NOMO-1 treated with DMSO at 0.1 percent for 48 hours (cell line): Measurements from ENCODE around the gene RFWD3.
"Not testable (repeated sequence)": the region's sequence is repeated elsewhere in the genome, so short reads cannot be mapped to it uniquely, and the experiment has no call there.

Source experiments
- DNase-seq: peaks from one replicate; lab custom pipeline; 2025; ENCODE audit not compliant: unreplicated experiment; lab: John Stamatoyannopoulos, UW

RFWD3 gene, protein sequence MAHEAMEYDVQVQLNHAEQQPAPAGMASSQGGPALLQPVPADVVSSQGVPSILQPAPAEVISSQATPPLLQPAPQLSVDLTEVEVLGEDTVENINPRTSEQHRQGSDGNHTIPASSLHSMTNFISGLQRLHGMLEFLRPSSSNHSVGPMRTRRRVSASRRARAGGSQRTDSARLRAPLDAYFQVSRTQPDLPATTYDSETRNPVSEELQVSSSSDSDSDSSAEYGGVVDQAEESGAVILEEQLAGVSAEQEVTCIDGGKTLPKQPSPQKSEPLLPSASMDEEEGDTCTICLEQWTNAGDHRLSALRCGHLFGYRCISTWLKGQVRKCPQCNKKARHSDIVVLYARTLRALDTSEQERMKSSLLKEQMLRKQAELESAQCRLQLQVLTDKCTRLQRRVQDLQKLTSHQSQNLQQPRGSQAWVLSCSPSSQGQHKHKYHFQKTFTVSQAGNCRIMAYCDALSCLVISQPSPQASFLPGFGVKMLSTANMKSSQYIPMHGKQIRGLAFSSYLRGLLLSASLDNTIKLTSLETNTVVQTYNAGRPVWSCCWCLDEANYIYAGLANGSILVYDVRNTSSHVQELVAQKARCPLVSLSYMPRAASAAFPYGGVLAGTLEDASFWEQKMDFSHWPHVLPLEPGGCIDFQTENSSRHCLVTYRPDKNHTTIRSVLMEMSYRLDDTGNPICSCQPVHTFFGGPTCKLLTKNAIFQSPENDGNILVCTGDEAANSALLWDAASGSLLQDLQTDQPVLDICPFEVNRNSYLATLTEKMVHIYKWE

DNA sequence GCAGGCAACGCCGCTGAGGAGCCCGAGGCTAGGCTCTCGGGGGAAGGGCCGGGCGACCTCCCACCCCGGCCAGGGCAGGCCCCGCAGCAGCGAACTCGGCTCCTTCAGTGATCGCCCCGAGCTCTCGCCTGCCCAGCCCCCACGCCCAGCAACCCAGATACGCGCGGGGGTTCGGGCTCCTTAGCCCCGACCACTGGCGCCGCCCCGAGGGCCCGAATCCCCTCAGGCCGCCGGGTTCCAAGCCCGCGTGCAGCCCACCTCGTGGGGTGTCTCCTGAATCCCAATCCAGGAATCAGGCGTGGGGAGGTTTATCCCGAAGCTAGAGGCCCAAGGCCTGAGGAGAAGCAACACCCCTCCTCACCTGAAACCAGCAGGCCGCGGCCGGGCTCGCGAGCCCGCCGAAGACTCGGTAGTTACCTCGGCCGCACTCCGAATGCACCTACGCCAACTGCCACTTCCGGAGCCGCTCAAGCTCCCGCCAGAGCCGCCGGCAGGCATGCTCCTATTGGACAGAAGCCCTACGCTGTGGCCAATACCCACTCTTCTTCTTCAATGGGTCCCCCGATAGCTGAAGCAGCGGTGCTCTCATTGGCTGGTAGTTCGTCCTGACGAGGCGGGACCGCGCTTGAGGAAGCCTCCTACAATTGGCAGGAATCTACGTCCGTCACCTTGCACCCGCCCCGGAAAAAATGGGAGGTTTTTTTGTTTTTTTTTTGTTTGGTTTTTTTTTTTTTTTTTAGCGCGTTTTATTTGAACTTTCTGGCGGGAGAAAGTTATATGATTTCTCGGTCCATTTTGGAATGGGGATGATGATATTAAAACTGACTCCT, at the start of gene RFWD3:
RFWD3 (minus strand) TSS at position 453 of the 830 bp plus-strand sequence. CDS start 5,428 bp downstream, outside the sequence.
- peak; percentile 99 for DNase-seq

DNA sequence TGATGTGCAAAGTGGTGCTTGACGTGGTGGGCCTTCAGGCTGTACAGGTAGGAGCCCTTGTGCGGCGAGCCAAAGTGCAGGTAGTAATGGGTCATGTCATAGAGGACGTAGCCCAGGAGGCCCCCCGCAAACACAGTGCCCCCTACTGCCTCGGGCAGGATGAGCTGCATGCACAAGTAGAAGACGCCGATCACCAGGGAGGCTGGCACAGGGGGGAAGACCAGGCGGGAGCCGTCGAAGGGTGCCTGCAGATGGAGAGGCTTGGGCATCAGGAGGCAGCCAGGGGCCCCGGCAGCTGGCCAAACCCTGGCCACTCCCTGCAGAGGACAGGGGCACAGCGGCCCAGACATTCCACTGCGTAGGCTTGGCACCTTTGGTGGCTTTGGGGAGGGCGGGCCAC, 49.7 kb upstream of the RFWD3 start:
- DNase-seq, result no peak

DNA sequence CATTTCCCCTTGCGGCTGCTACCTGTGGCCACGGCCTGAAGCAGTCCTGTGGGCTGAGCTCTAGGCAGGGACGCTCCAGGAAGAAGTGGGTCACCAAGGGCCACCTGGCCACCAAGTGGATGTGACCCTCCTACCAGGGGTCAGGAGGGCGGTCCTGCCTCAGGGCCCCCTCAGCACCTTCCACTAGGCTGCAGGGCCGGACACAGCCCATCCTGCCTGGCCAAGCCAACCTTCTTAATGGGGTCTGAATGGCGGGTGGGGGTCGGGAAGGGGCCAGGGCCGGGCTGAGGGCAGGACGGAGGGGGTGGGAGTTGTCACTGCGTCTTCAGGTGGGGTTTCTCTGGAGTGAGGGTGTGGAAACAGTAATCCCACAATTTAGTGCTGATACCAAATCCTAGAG, 47.2 kb upstream of the RFWD3 start:
- DNase-seq, result no peak

DNA sequence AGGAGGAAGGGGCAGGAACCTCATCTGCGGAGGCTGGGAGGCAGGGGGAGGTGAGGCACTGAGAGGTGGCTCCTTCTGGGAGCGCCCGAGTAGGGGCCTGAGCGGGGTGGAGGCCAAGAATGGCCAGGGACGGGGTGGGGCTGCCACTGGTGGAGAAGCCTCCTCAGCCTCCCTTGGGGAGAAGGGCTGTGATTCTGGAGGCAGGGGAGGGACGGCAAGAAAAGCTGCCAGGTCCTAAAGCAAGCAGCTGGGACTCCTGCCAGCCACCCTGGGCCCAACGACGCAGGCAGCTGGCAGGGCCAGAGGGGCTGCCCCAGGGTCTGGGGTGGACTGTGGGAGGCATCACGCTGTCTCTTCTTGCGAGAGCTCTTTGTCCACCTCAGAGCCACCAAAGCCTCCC, 46.6 kb upstream of the RFWD3 start:
- DNase-seq, result no peak

DNA sequence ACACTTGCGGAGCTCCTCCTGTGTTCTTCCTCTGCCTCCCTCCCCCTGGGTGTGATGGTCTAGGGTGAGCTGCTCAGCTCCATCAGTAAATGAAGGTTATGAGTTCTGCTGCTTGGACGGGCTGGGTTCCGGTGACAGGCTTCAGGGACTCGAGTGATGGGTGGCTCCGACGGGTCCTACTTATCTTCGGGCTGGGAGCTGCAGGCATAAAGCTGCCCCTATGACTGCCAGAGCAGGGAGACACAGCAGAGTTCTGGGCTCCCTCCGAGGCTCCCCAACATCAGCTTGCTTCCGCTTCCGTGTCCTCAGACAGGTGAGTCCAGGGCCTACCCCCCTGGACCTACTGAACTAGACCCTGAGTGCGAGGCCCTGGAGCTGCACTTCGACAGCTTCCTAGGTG, 45.3 kb upstream of the RFWD3 start:
- DNase-seq, result no peak

DNA sequence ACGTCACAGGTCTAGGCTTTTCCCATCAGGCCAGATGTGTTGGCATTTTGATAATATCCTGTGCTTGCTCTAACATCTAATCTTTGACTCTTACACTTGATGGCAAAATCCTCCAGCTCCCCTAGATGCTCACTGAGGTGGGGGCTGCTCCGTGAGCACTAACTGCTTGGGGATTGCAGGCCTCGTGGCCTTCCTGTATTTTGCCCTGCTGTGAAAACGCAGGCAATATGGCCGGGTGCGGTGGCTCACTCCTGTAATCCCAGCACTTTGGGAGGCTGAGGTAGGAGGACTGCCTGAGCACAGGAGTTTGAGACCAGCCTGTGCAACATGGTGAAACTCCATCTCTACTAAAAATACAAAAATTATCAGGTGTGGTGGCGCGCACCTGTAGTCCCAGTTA, 43.7 kb upstream of the RFWD3 start:
- DNase-seq, result no peak

DNA sequence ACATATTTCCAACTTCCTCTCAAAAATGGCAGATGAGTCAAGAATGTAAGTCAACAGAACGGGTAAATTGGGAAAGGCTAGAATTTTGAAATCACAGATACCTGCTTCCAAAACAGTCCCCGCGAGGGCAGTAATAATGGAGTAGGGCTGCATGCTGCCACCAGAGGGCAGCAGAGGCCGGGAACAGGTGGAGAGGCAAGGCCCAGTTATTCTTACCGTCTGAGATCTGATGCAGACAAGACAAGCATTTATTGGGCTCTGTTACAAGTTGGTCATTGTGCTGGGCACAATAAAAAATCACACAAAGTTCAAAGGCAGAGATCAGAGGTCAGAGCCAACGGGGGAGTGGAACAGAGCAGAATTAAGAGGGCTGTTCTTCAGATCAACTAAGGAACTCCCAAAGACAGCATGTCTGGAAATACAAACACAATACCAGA, 42.8 kb upstream of the RFWD3 start:
- peak; percentile 85 for DNase-seq

DNA sequence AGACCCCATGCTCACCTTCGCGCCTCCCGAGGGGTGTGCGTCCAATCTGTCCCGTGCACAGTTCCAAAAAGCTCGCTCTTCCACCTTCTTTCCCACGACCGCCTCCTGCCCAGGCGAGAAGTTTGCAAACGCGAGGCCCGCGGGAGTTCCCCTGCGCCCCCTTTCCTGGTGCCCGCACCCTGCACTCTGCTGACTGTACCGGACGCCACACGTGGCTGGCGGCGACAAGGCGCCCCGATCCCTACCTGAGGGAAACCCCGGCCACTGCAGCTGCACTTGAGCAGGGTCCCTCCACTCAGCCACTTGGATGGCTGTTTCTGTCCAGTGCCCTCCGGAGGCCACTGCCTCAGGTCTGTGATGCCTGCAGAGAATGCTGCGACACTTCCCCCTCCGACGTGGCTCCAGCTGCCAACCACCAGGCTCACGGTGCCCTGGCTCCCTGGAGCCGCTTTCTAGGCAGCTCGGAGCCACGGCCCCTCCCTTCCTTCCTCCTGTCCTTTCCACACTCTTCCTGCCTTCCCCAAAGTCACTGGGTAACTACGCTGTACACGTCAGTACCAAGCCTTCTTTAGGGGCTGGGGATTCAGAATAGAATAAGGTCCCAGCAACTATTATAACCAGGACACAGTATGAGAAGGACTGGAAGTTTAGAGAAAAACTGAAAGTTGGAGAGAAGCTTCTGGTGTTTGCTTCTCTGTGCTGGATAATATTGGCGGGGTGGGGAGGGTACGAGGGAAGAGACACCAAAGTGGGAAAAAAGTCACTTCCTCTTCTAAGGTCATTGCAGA, 34.0 kb upstream of the RFWD3 start, which contains the start of gene MLKL:
MLKL (minus strand) TSS at position 425 of the 788 bp plus-strand sequence. CDS start 5,105 bp downstream, outside the sequence.
- peak; percentile 59 for DNase-seq

DNA sequence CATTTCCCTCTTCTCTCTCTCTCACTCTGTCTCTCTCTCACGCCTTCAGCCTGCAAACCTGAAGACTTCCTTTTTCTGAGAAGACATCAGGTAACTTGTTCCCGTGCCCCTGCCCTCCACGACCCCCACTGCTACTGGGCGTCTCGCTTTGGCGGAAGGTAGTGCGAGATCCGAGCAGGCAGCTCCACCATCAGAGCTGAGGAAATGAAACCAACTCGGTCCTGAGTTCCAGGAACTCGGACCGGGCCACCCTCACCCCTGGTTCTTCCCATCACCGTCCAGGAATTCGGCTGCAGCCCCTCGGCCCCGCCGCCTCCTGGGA, 33.4 kb upstream of the RFWD3 start:
- peak; percentile 23 for DNase-seq

DNA sequence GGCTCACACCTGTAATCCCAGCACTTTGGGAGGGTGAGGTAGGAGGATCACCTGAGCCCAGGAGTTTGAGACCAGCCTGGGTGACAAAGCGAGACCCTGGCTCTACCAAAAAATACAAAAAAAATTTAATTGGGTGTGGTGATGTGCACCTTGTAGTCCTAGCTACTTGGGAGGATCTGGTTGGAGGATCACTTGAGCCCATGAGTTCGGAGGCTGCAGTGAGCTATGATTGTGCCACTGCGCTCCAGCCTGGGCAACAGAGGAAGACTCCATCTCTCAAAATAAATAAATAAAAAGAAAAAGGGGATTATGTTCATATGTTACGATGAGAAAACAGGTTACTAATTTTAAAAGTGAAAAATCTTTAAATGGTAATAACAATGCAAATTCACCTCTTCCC, 33.0 kb upstream of the RFWD3 start:
- no peak for DNase-seq

DNA sequence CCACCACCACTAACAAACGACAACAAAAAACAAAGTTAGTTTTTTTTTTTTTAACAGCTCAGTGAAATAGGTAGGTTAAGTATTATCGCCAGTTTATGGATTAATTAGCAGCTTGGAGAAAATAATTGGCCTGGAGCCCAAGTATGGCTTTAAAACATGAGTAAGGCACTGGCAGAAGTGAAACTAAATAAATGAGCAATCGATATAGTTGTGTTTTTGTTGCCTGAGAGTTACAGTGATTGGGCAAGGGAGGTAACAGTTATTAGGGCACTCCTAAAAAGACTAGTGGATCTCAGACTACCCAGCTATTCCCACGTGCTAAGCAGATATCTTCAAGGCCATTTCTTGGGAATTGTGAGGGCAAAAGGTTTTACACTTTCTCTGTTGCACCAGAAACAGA, 31.5 kb upstream of the RFWD3 start:
- DNase-seq, result peak; percentile 71

DNA sequence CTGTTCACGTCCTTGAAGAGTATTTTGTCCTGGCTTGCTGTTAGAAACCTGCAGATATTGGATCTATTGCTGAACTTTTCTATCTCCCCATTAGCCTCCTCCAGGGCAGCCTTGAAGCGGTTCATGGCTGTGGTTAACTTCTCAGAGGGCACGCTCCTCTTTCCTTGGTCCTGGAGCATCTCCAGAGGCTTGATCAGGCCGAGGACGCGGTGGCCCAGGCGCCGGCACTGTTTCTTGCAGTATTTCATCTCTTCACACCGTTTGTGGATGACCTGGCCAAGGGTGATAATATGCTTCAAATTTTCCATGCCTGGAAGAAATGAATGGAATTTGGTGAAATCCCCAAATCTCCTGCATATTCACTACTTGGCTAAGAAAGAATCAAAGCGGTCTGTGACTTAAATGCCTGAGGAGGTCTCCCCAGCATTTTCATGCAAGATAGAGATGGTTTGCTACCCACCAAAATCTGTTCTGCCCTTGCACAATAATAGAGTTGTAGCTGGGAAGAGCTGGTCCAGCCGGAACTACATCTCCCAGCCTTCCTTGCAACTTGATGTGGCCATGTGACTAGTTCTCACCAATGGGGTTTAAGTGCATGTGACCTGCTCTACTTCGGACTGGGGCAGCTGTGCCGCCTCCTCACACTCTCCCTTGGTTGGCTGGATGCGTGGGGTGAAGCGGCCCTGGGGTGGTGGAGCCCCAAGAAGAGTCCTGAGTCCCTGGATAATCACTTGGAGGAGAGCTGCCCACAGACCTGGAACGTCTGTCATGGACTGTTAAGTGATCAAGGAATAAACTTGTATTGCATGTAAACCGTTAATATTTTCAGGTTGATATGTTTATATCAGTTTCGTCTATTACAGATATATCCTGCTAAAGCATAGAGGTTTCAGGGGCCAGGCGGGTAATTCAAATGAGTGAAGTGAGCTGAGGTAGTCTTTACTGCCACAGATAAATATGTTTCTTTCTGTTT, 29.1 kb upstream of the RFWD3 start:
- peak; percentile 66 for DNase-seq

DNA sequence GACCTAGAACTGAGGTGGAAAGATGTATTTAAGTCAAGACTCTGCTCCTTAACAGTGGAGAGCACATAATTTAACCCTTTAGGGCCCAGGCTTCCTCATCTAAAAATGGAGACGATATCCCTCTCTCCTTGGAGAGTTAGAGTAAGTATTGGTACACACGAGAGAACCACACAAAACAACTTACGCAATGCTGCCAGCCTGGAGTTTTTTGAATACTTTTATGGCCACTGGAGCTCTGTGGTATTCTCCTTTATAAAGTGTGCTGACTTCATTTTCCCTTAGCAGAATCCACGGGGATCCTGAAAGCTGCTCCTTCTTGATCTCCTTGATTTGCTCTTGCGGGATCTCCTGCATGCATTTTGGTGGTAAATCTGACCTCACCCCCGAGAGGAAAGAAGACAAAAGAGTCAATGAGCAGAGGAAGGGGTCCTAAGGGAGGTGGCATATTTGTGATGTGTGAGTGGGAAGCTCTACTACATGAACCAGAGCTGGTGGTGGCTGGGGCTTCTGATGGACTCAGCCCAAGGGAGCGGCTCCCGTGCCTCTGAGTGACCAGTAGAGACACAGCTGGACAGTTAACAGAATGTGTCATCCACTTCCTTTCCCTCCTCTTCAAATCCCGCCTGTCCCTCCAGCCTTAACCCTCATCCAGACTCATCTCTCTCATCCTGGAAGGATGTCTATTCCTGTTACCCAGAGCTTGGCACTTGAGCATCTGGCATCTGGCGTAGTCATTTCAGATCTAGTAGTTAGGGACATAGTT, 24.6 kb upstream of the RFWD3 start:
- no peak for DNase-seq

DNA sequence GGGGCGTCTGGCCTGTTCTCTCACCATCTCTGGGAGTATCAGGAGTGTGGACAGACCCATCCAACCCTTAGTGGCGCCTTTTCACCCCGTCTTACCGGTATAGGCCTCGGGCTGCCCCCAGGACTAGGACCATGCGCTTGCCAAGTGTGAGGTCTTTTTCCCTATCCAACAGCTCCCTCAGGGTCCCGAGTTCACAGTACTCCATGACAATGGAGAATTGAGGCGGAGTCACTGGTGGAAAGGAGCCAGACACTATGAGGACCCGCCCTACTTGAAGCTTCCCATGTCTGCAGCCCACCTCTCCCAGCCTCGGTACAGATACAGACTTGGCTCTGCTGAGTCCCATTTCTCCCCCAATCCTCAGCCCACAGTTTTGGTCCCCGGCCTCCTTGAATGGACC, 15.9 kb upstream of the RFWD3 start:
- no peak for DNase-seq

DNA sequence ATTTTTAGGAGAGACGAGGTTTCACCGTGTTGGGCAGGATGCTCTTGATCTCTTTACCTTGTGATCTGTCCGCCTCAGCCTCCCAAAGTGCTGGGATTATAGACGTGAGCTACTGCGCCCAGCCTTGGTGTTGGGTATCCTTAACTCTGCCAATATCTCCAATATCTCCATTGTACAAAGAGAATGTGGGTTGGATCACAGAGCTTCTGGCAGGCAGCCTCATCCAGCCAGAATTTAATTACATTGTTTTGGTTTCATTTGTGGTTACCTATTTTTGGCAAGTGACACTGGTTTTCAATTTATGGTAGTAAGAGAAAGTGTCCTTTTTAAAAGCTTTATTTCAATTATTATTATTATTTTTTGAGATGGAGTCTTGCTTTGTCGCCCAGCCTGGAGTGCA, 14.0 kb upstream of the RFWD3 start:
- DNase-seq, result no peak

DNA sequence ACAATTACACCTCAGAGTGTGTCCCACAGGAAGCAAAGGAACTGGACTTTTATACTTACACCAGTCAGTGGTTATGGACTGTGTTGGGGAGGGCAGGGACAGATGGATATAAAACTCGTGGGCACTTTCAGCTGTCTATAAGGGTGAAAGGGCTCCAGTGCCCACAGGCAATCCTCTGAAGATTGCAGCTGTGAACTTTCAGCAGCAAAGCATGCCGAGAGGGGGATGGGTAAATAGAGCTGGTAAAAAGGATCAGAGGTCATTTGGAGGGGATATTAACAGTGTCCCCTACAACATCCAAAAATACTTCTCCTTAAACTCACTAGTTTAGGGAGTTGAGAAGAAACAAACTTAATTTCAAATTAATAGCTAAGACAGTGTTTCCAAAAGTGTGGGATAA, 13.3 kb upstream of the RFWD3 start:
- DNase-seq, result no peak

DNA sequence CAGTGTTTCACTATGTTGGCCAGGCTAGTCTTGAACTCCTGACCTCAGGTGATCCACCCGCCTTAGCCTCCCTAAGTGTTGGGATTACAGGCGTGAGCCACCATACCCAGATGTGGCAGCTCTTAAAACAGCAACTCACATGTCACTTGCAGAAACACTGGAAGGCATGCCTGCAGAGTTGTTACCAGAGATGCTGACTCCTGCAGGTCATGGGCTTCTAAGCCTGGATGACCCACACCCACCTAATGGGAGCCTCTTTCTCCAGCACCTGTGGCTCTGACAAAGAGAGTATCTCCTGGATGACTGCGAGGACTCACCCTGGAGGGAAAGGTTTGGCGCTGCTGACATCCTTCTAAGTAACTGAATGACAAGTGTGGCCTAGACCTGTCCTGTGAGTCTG, 11.2 kb upstream of the RFWD3 start:
- DNase-seq, result no peak

DNA sequence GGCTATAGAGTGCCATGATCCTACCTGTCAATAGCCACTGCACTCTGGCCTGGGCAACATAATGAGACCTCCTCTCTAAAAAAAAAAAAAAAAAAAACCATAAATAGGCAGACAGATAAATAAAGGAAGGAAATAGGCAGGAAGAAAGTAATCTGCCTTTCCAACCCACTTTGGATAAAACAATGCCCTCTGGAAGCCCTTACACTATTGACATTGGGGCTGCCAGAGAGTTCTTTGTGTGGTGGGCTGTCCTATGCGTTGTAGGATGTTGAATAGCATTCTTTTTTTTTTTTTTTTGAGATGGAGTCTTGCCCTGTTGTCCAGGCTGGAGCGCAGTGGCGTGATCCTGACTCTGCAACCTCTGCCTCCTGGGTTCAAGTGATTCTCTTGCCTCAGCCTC, 7.2 kb upstream of the RFWD3 start:
- no peak for DNase-seq

DNA sequence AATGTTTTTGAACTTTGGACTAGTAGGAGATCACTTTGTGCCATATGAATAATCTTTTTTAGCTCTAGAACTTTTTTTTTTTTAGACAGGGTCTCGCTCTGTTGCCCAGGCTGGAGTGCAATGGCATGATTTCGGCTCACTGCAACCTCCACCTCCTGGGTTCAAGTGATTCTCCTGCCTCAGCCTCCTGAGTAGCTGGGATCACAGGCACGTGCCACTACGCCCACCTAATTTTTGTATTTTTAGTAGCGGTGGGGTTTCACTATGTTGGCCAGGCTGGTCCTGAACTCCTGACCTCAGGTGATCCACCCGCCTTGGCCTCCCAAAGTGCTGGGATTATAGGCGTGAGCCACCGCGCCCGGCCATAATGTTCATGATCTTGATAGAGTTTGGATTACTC, 2.2 kb upstream of the RFWD3 start:
- DNase-seq, result not testable (repeated sequence)
